OCI-LY7 (cell line): ENCODE results near the gene TTC33. TPM values are rescaled to one million over a fixed set of nuclear protein-coding genes. Genes with fewer than 3 reads are reported as not detected.

Source experiments
- BruUV-seq: library from RNA; stranded (reverse); fragments of 400-500 nt; replicated peaks from 2 replicates; lab custom pipeline; 2021; lab: Mats Ljungman, UMichigan
- CTCF ChIA-PET: fragments of 300-600 bp; sonication (Branson Sonifier 250); formaldehyde crosslinking; loops from one replicate; lab custom pipeline; 2022; ENCODE audit warnings: antibody characterized with exemption; ENCODE audit not compliant: unreplicated experiment; lab: Charles Lee
- POLR2A ChIA-PET: fragments of 300-600 bp; sonication (Branson Sonifier 250); formaldehyde crosslinking; loops from one replicate; lab custom pipeline; 2022; ENCODE audit warnings: antibody characterized with exemption; lab: Charles Lee
- DNase-seq: peaks from one replicate; pipeline ENCODE4 v3.0.0-alpha.2; 2015; ENCODE audit warnings: low spot score
- H2AFZ ChIP-seq: fragments of 200-600 bp; sonication (generic), shearing (Covaris generic); 2 replicates; pipeline ENCODE4 v1.6.1; 2014; ENCODE audit warnings: mild to moderate bottlenecking, antibody characterized with exemption, low read length, moderate library complexity
- H3K27ac ChIP-seq: fragments of 200-600 bp; sonication (generic); 2 replicates; pipeline ENCODE4 v1.5.1; 2014; ENCODE audit warnings: mixed run types, low read depth, mild to moderate bottlenecking, moderate library complexity, low read length, inconsistent platforms; ENCODE audit not compliant: poor library complexity, severe bottlenecking
- H3K36me3 ChIP-seq: fragments of 200-600 bp; sonication (generic); 2 replicates; pipeline ENCODE4 v1.6.1; 2014; ENCODE audit warnings: mild to moderate bottlenecking, antibody characterized with exemption, low read length, moderate library complexity, mixed read lengths; ENCODE audit not compliant: insufficient read depth
- H3K4me1 ChIP-seq: fragments of 200-600 bp; sonication (generic); 2 replicates; pipeline ENCODE4 v1.5.1; 2014; ENCODE audit warnings: mild to moderate bottlenecking, low read length; ENCODE audit not compliant: insufficient read depth, poor library complexity, severe bottlenecking
- H3K4me2 ChIP-seq: fragments of 200-600 bp; sonication (generic); 2 replicates; pipeline ENCODE4 v1.6.1; 2014; ENCODE audit warnings: mild to moderate bottlenecking, low read length
- H3K4me3 ChIP-seq: fragments of 200-600 bp; sonication (generic); 2 replicates; pipeline ENCODE4 v1.5.1; 2014; ENCODE audit warnings: mild to moderate bottlenecking, low read depth, low read length; ENCODE audit not compliant: poor library complexity, severe bottlenecking
- H3K79me2 ChIP-seq: fragments of 200-600 bp; sonication (generic); 2 replicates; pipeline ENCODE4 v1.6.1; 2016; ENCODE audit warnings: low read depth, mild to moderate bottlenecking, low read length, moderate library complexity, mixed read lengths; ENCODE audit not compliant: insufficient read depth
- H3K9me2 ChIP-seq: fragments of 200-600 bp; sonication (generic); 2 replicates; pipeline ENCODE4 v1.6.1; 2016; ENCODE audit warnings: mild to moderate bottlenecking, low read length, mixed read lengths; ENCODE audit not compliant: insufficient read depth
- H3K9me3 ChIP-seq: fragments of 200-600 bp; sonication (generic); 2 replicates; pipeline ENCODE4 v1.6.1; 2014; ENCODE audit warnings: mild to moderate bottlenecking, mixed run types, low read length, mixed read lengths
- H4K20me1 ChIP-seq: fragments of 200-600 bp; sonication (generic); 2 replicates; pipeline ENCODE4 v1.6.1; 2014; ENCODE audit warnings: mild to moderate bottlenecking, antibody characterized with exemption, low read length, moderate library complexity, mixed read lengths; ENCODE audit not compliant: insufficient read depth
- EZH2phosphoT487 ChIP-seq: fragments of 200-600 bp; sonication (generic); IDR thresholded peaks from 2 replicates; pipeline ENCODE4 v1.6.1; 2018; ENCODE audit warnings: low read depth, borderline replicate concordance, mild to moderate bottlenecking, mixed run types, antibody characterized with exemption, low read length, moderate library complexity, mixed read lengths
- intact Hi-C: fragments of 100-400 bp; cut with micrococcal nuclease; formaldehyde crosslinking; loops from one replicate; pipeline ENCODE4 v1.10.0; 2022; ENCODE audit not compliant: unreplicated experiment
- total RNA-seq, 2 experiments: library from RNA; depleted of rRNA in 1 of 2; stranded (reverse); fragments of >200 nt in 1 of 2; shearing (Covaris generic) in 1 of 2; gene quantifications; 2 replicates each; pipeline ENCODE4 v1.2.3, GENCODE V29; 2014 to 2022
- TF ChIP-seq, protein P1 (sequence below): fragments of 200-600 bp; sonication (generic); conservative IDR thresholded peaks from 2 replicates; pipeline ENCODE4 v1.5.1; 2014; ENCODE audit warnings: mild to moderate bottlenecking, antibody characterized with exemption, low read length, moderate library complexity, mixed read lengths

The TTC33 gene
- total RNA-seq, 2 experiments from 2014 or later = 15.9 to 20.5 TPM

- ChIA-PET POLR2A (interaction anchor here (0.6 kb wide), 1 partner anchor 29 kb away, joined by 3 read pairs; no protein-coding TSS in a partner anchor), CTCF (no interaction called here)
- H3K79me2 ChIP-seq = no peaks in the 10 kb centered on the region
- no peaks in the 10 kb centered on the region for H4K20me1 ChIP-seq
- no peak overlapping the region for H3K4me2 ChIP-seq
- intact Hi-C loops = no loop called here
- TF ChIP-seq, protein P1, sequence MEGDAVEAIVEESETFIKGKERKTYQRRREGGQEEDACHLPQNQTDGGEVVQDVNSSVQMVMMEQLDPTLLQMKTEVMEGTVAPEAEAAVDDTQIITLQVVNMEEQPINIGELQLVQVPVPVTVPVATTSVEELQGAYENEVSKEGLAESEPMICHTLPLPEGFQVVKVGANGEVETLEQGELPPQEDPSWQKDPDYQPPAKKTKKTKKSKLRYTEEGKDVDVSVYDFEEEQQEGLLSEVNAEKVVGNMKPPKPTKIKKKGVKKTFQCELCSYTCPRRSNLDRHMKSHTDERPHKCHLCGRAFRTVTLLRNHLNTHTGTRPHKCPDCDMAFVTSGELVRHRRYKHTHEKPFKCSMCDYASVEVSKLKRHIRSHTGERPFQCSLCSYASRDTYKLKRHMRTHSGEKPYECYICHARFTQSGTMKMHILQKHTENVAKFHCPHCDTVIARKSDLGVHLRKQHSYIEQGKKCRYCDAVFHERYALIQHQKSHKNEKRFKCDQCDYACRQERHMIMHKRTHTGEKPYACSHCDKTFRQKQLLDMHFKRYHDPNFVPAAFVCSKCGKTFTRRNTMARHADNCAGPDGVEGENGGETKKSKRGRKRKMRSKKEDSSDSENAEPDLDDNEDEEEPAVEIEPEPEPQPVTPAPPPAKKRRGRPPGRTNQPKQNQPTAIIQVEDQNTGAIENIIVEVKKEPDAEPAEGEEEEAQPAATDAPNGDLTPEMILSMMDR = no peak
- no peak for TF ChIP-seq EZH2phosphoT487
- H2AFZ ChIP-seq = no peak overlapping the region
- no peaks in the 10 kb centered on the region for H3K9me3 ChIP-seq
- H3K9me2 ChIP-seq = no peaks in the 10 kb centered on the region
- H3K4me3 ChIP-seq = no peak overlapping the region
- no peak for DNase-seq
- no peak overlapping the region for H3K27ac ChIP-seq
- H3K4me1 ChIP-seq = no peaks in the 10 kb centered on the region
- no peaks in the 10 kb centered on the region for H3K36me3 ChIP-seq
- no TSS peak for BruUV-seq
Observed at GRCh38 chr5:40651201-40651600, 104.6 kb downstream of the TTC33 start.

- H2AFZ ChIP-seq = no peak overlapping the region
- TF ChIP-seq, protein P1 = no peak
- TF ChIP-seq EZH2phosphoT487 = no peak
- no peaks in the 10 kb centered on the region for H3K79me2 ChIP-seq
- no peak overlapping the region for H3K4me2 ChIP-seq
- peak; percentile 8 for DNase-seq
- H4K20me1 ChIP-seq = no peaks in the 10 kb centered on the region
- intact Hi-C loops = no loop called here
- no peaks in the 10 kb centered on the region for H3K9me2 ChIP-seq
- H3K36me3 ChIP-seq = no peaks in the 10 kb centered on the region
- ChIA-PET CTCF (no interaction called here), POLR2A (interaction anchor here (2.2 kb wide), 1 partner anchor 17 kb away, joined by 4 read pairs; no protein-coding TSS in a partner anchor)
- no TSS peak for BruUV-seq
- no peaks in the 10 kb centered on the region for H3K9me3 ChIP-seq
- no peak overlapping the region for H3K27ac ChIP-seq
- H3K4me1 ChIP-seq = no peaks in the 10 kb centered on the region
- H3K4me3 ChIP-seq = no peak overlapping the region
Observed at GRCh38 chr5:40649463-40650030, 106.2 kb downstream of the TTC33 start.

DNA sequence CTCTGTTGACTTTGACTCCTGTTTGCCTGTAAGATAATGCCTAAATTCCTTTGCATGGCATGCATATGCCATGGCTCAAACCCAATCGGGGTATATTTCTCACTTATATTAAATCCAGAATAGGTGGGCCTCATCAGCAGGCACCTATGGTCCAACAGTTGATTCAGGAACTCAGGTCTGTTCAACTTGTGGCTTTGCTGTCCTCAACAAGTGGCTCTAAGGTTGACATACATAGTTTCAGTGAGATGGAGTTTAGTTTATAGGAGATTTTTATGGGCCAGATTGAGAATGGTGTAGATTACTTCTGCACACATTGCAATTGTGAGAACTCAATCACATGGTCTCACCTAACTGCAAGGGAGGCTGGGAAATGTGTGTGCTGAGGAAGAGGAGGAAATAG is 107.6 kb downstream of the TTC33 start:
- BruUV-seq = no TSS peak
- H3K4me3 ChIP-seq = no peak overlapping the region

More for the DNA sequence above, 107.6 kb downstream of the TTC33 start:
- H3K79me2 ChIP-seq = no peaks in the 10 kb centered on the region
- ChIA-PET POLR2A (interaction anchor here (0.5 to 2.2 kb wide), 2 partner anchors 16 to 612 kb away, joined by 3 to 4 read pairs; no protein-coding TSS in a partner anchor), CTCF (no interaction called here)
- no peak for DNase-seq
- H4K20me1 ChIP-seq = no peaks in the 10 kb centered on the region
- H3K9me3 ChIP-seq = no peaks in the 10 kb centered on the region
- no peaks in the 10 kb centered on the region for H3K4me1 ChIP-seq
- no peak overlapping the region for H3K27ac ChIP-seq
- H2AFZ ChIP-seq = 0 out of 2 replicates have a peak overlapping the region, but pooled peaks have one; percentile 16
- intact Hi-C loops = no loop called here
- no peak for TF ChIP-seq EZH2phosphoT487
- TF ChIP-seq, protein P1 = no peak
- H3K4me2 ChIP-seq = no peak overlapping the region
- no peaks in the 10 kb centered on the region for H3K9me2 ChIP-seq
- no peaks in the 10 kb centered on the region for H3K36me3 ChIP-seq
